ENCODE measurements around the gene LEF1.

The LEF1 gene

DNA sequence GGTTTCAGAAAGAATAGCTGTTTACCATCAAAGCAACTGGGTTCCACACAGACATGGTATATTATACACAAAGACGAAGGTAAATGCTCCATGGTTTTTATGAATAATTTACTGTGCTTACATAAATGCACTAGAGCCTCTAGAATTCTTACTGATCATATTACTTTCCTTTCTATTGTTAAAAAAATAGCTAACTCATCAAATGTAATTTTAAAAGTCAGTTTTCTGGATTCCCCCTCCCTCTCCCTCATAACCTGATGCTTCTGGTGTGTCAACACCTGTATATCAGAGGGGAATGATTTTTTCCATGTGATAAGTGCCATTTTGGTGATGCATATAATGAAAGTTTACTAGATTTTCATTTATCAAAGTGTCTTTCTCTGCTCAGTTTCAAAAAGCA, 31.1 kb upstream of the LEF1 start:
- Histone ChIP-seq H3K27me3 (ENCODE audit: control insufficient read depth in 1 of 2, insufficient read depth in 2 of 2, low read length in 2 of 2) (no peaks in the 10 kb centered on the region), H3K27ac (ENCODE audit: low read depth, low read length) (no peak overlapping the region), H3K9me3 (ENCODE audit: low read length) (no peaks in the 10 kb centered on the region), H3K4me1 (ENCODE audit: insufficient read depth, low read length) (no peaks in the 10 kb centered on the region), H3K9ac (ENCODE audit: low read length) (no peak overlapping the region), H3K36me3 (ENCODE audit: insufficient read depth, low read length) (no peaks in the 10 kb centered on the region), H3K4me3 (ENCODE audit: low read depth in 1 of 2, low read length in 2 of 2) (no peak overlapping the region)

- Histone ChIP-seq H3K27ac (ENCODE audit: low read depth, low read length) (no peak overlapping the region), H3K36me3 (ENCODE audit: insufficient read depth, low read length) (no peaks in the 10 kb centered on the region), H3K4me1 (ENCODE audit: insufficient read depth, low read length) (no peaks in the 10 kb centered on the region), H3K4me3 (ENCODE audit: low read depth in 1 of 2, low read length in 2 of 2) (no peak overlapping the region), H3K27me3 (ENCODE audit: control insufficient read depth in 1 of 2, insufficient read depth in 2 of 2, low read length in 2 of 2) (no peaks in the 10 kb centered on the region), H3K9me3 (ENCODE audit: low read length) (no peaks in the 10 kb centered on the region), H3K9ac (ENCODE audit: low read length) (no peak overlapping the region)
These were observed 25.3 kb upstream of the LEF1 start for GRCh38 chr4:108193886-108194672.

- no peaks in the 10 kb centered on the region for H3K9me3 ChIP-seq (ENCODE audit: low read length)
- no peaks in the 10 kb centered on the region for H3K4me1 ChIP-seq (ENCODE audit: insufficient read depth, low read length)
- H3K4me3 ChIP-seq (ENCODE audit: low read depth in 1 of 2, low read length in 2 of 2): no peak overlapping the region
- no peaks in the 10 kb centered on the region for H3K27me3 ChIP-seq (ENCODE audit: control insufficient read depth in 1 of 2, insufficient read depth in 2 of 2, low read length in 2 of 2)
- H3K9ac ChIP-seq (ENCODE audit: low read length): no peak overlapping the region
- H3K36me3 ChIP-seq (ENCODE audit: insufficient read depth, low read length): no peaks in the 10 kb centered on the region
- no peak overlapping the region for H3K27ac ChIP-seq (ENCODE audit: low read depth, low read length)
These were observed 24.2 kb upstream of the LEF1 start for GRCh38 chr4:108192935-108193334.

DNA sequence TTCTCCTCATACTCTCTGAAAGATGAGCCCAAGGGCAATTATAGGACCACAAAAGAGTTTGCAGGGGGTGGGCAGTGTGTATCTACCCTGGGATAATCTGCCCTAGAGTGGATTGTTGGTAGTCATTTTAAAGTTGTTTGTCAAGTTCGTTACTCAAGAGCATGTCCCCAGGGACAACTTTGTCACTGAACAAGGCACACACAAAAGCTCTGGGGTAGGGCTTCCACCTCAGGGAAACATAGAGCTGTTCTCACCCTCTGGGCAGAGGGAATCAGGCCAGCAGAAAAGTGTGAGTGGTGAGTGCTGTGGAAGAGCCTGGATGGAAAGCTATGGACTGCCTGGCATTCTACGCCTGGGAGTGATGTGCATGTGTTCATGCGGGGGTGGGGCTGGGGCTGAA, 23.3 kb upstream of the LEF1 start:
- no peaks in the 10 kb centered on the region for H3K9me3 ChIP-seq (ENCODE audit: low read length)
- no peaks in the 10 kb centered on the region for H3K4me1 ChIP-seq (ENCODE audit: insufficient read depth, low read length)
- no peak overlapping the region for H3K4me3 ChIP-seq (ENCODE audit: low read depth in 1 of 2, low read length in 2 of 2)
- no peaks in the 10 kb centered on the region for H3K36me3 ChIP-seq (ENCODE audit: insufficient read depth, low read length)
- H3K27me3 ChIP-seq (ENCODE audit: control insufficient read depth in 1 of 2, insufficient read depth in 2 of 2, low read length in 2 of 2): no peaks in the 10 kb centered on the region
- H3K27ac ChIP-seq (ENCODE audit: low read depth, low read length): no peak overlapping the region
- no peak overlapping the region for H3K9ac ChIP-seq (ENCODE audit: low read length)

DNA sequence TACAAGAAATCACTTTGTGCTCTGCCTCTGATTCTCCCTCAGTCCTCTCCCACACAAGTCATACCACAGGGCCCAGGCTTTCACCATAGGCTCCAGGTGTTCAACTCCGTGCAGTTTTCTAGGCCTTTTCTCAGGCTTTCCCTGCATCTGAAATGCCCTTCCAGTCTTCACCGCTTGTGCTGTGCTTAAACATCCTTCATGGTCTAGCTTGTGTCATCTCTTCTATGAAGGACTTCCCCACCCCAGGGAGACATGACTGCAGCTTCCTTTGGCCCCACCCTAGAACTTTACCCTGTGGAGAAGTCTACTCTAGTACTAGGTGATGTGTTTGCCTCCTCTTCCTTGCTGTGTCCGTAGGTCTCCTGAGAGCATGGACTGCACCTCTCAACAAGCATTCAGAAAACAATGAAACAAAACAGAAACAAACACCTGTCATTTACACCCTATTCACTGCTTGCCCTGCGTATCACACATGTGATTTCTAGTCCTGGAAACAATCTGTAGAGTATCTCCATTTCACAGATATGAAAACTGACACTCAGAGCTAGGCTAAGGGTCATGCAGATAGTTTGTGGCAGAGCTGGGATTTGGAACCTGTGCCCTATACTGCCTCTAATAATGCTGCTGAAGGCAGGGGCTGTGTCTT, 22.7 kb upstream of the LEF1 start:
- Histone ChIP-seq H3K27me3 (ENCODE audit: control insufficient read depth in 1 of 2, insufficient read depth in 2 of 2, low read length in 2 of 2) (no peaks in the 10 kb centered on the region), H3K9me3 (ENCODE audit: low read length) (no peaks in the 10 kb centered on the region), H3K9ac (ENCODE audit: low read length) (no peak overlapping the region), H3K4me3 (ENCODE audit: low read depth in 1 of 2, low read length in 2 of 2) (no peak overlapping the region), H3K36me3 (ENCODE audit: insufficient read depth, low read length) (no peaks in the 10 kb centered on the region), H3K4me1 (ENCODE audit: insufficient read depth, low read length) (no peaks in the 10 kb centered on the region), H3K27ac (ENCODE audit: low read depth, low read length) (no peak overlapping the region)

DNA sequence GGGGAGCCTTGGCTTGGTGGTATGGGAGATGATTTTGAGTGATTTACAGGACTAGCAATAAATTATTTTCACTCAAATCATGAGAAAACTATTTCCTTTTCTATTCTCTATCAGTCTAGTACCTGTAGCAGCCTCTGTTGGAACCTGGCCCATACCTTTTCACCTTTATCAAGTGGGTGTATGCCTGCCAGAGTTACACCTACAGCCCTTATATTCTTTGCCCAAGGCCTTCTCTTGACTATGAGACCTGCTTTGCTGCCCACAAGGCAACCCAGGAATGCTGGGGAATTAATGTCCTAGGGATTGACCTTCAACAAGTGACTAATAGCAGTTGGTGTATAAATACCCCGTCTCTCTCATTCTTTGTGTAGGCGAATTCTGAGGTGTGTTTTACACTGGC, 20.0 kb upstream of the LEF1 start:
- H3K4me3 ChIP-seq (ENCODE audit: low read depth in 1 of 2, low read length in 2 of 2): no peak overlapping the region
- no peaks in the 10 kb centered on the region for H3K36me3 ChIP-seq (ENCODE audit: insufficient read depth, low read length)
- H3K9ac ChIP-seq (ENCODE audit: low read length): no peak overlapping the region
- H3K27ac ChIP-seq (ENCODE audit: low read depth, low read length): no peak overlapping the region
- H3K4me1 ChIP-seq (ENCODE audit: insufficient read depth, low read length): no peaks in the 10 kb centered on the region
- H3K9me3 ChIP-seq (ENCODE audit: low read length): no peaks in the 10 kb centered on the region
- no peaks in the 10 kb centered on the region for H3K27me3 ChIP-seq (ENCODE audit: control insufficient read depth in 1 of 2, insufficient read depth in 2 of 2, low read length in 2 of 2)

DNA sequence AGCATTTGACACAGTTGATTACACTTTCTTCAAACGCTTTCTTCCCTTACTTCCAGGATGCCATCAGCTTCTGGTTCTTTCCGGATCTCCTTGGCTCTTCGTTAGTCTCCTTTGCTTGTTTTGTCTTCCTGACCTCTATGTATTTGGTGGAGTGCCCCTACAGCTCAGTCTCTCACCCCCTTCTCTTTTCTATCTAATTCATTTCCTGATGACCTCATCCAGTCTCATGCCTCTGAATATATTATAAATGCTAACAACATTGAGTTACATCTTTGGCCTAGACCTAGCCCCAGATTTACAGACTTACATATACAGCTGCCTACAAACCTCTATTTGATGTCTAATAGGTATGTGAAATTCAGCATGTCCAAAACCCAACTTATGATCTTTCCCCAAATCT, 16.5 kb upstream of the LEF1 start:
- H3K9ac ChIP-seq (ENCODE audit: low read length): no peak overlapping the region
- H3K27ac ChIP-seq (ENCODE audit: low read depth, low read length): no peak overlapping the region
- H3K27me3 ChIP-seq (ENCODE audit: control insufficient read depth in 1 of 2, insufficient read depth in 2 of 2, low read length in 2 of 2): peaks cover 0 to 3% of the 10 kb centered on the region in 2 donors
- no peaks in the 10 kb centered on the region for H3K4me1 ChIP-seq (ENCODE audit: insufficient read depth, low read length)
- H3K9me3 ChIP-seq (ENCODE audit: low read length): no peaks in the 10 kb centered on the region
- H3K4me3 ChIP-seq (ENCODE audit: low read depth in 1 of 2, low read length in 2 of 2): no peak overlapping the region
- H3K36me3 ChIP-seq (ENCODE audit: insufficient read depth, low read length): no peaks in the 10 kb centered on the region

GRCh38 chr4:108184453-108185049, 15.8 kb upstream of the LEF1 start:
- Histone ChIP-seq H3K9ac (ENCODE audit: low read length) (no peak overlapping the region), H3K27me3 (ENCODE audit: control insufficient read depth in 1 of 2, insufficient read depth in 2 of 2, low read length in 2 of 2) (peaks cover 0 to 3% of the 10 kb centered on the region in 2 donors), H3K27ac (ENCODE audit: low read depth, low read length) (no peak overlapping the region), H3K36me3 (ENCODE audit: insufficient read depth, low read length) (no peaks in the 10 kb centered on the region), H3K4me1 (ENCODE audit: insufficient read depth, low read length) (no peaks in the 10 kb centered on the region), H3K9me3 (ENCODE audit: low read length) (no peaks in the 10 kb centered on the region), H3K4me3 (ENCODE audit: low read depth in 1 of 2, low read length in 2 of 2) (no peak overlapping the region)

DNA sequence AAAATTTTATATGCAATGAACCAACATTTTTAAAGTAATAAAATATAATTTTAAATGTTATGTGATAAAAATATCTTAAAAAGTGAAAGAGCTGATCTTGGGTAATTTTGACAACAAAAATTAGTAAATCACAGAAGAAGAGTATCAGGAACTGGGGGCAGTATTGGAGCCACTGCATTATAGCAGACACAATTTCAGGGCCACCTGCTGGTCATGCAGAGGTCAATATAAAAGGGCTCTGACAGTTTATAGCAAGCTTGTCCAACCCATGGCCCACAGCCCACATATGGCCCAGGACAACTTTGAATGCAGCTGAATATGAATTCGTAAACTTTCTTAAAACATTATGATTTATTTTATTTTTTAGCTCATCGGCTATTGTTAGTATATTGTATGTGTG, 13.0 kb upstream of the LEF1 start:
- Histone ChIP-seq H3K4me3 (ENCODE audit: low read depth in 1 of 2, low read length in 2 of 2) (no peak overlapping the region), H3K36me3 (ENCODE audit: insufficient read depth, low read length) (no peaks in the 10 kb centered on the region), H3K27ac (ENCODE audit: low read depth, low read length) (no peak overlapping the region), H3K27me3 (ENCODE audit: control insufficient read depth in 1 of 2, insufficient read depth in 2 of 2, low read length in 2 of 2) (peaks cover 0 to 3% of the 10 kb centered on the region in 2 donors), H3K4me1 (ENCODE audit: insufficient read depth, low read length) (no peaks in the 10 kb centered on the region), H3K9ac (ENCODE audit: low read length) (no peak overlapping the region), H3K9me3 (ENCODE audit: low read length) (no peaks in the 10 kb centered on the region)

DNA sequence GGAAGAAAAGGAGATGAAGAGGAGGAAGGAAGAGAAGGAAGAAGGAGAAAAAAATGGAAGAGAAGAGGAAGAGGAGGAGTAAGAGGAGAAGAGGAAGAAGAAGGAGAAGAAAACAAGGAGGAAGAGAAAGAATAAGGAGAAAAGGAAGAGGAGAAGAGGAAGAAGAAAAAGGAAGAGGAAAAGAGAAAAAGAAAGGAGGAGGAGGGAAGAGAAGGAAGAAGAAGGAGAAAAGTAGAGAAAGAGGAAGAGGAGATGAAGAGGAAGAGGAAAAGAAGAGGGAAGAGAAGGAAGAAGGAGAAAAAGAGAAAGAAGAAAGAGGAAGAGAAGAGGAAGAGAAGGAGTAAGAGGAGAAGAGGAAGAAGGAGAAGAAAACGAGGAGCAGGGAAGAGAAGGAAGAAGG, 11.8 kb upstream of the LEF1 start:
- H3K27me3 ChIP-seq (ENCODE audit: control insufficient read depth in 1 of 2, insufficient read depth in 2 of 2, low read length in 2 of 2): peaks cover 0 to 3% of the 10 kb centered on the region in 2 donors
- no peaks in the 10 kb centered on the region for H3K36me3 ChIP-seq (ENCODE audit: insufficient read depth, low read length)
- H3K9ac ChIP-seq (ENCODE audit: low read length): no peak overlapping the region
- no peaks in the 10 kb centered on the region for H3K4me1 ChIP-seq (ENCODE audit: insufficient read depth, low read length)
- H3K4me3 ChIP-seq (ENCODE audit: low read depth in 1 of 2, low read length in 2 of 2): no peak overlapping the region
- no peak overlapping the region for H3K27ac ChIP-seq (ENCODE audit: low read depth, low read length)
- H3K9me3 ChIP-seq (ENCODE audit: low read length): no peaks in the 10 kb centered on the region

GRCh38 chr4:108175966-108176365, 7.2 kb upstream of the LEF1 start:
- H3K9ac ChIP-seq (ENCODE audit: low read length): no peak overlapping the region
- H3K9me3 ChIP-seq (ENCODE audit: low read length): peaks cover 2% of the 10 kb centered on the region
- H3K27ac ChIP-seq (ENCODE audit: low read depth, low read length): no peak overlapping the region
- no peaks in the 10 kb centered on the region for H3K36me3 ChIP-seq (ENCODE audit: insufficient read depth, low read length)
- H3K4me3 ChIP-seq (ENCODE audit: low read depth in 1 of 2, low read length in 2 of 2): no peak overlapping the region
- peaks cover 16% of the 10 kb centered on the region for H3K4me1 ChIP-seq (ENCODE audit: insufficient read depth, low read length)
- H3K27me3 ChIP-seq (ENCODE audit: control insufficient read depth in 1 of 2, insufficient read depth in 2 of 2, low read length in 2 of 2): peaks cover 17 to 45% of the 10 kb centered on the region in 2 donors

Data from muscle layer of colon (tissue), 2 donors.